Vagina (tissue), 2 donors: ENCODE data around the gene DYRK1A. TPM values are rescaled to one million over a fixed set of nuclear protein-coding genes. Genes with fewer than 3 reads are reported as not detected.

Experiments used
- DNase-seq, 2 donors: peaks; one replicate each; pipeline ENCODE4 v3.0.0-alpha.2; 2017; ENCODE audit errors: extremely low spot score in 2 of 2
- H3K27ac ChIP-seq: fragments of 200-600 bp; sonication (generic); one replicate; pipeline ENCODE4 v1.5.1; 2019
- H3K27me3 ChIP-seq: fragments of 200-600 bp; sonication (generic); one replicate; pipeline ENCODE4 v1.5.1; 2019
- H3K36me3 ChIP-seq, 2 donors: fragments of 200-600 bp; sonication (generic); one replicate each; pipeline ENCODE4 v1.5.1; 2017 to 2019
- H3K4me1 ChIP-seq: fragments of 200-600 bp; sonication (generic); one replicate; pipeline ENCODE4 v1.5.1; 2019
- H3K4me3 ChIP-seq, 2 donors: fragments of 200-600 bp; sonication (generic); 1 replicate in 1 of 2; 2 replicates in 1 of 2; pipeline ENCODE4 v1.5.1; 2016 to 2019
- H3K9me3 ChIP-seq: fragments of 200-600 bp; sonication (generic); one replicate; pipeline ENCODE4 v1.5.1; 2019
- CTCF ChIP-seq, 3 experiments: fragments of 450-650 bp in 2 of 3; fragments of 200-600 bp in 1 of 3; sonication (generic) in 1 of 3; IDR thresholded peaks; one replicate each; pipeline ENCODE4 v1.5.1; 2017 to 2019; ENCODE audit warnings: antibody characterized with exemption in 3 of 3, mild to moderate bottlenecking in 2 of 3, moderate library complexity in 2 of 3
- POLR2A ChIP-seq, 2 donors: fragments of 450-650 bp; IDR thresholded peaks; one replicate each; pipeline ENCODE4 v1.6.1; 2017; ENCODE audit warnings: antibody characterized with exemption in 2 of 2, mild to moderate bottlenecking in 2 of 2, moderate library complexity in 2 of 2
- POLR2AphosphoS5 ChIP-seq, 2 donors: sonication (generic); formaldehyde crosslinking; IDR thresholded peaks; one replicate each; pipeline ENCODE4 v1.9.0; 2017; ENCODE audit warnings: antibody characterized with exemption in 2 of 2, mild to moderate bottlenecking in 2 of 2, low read depth in 1 of 2; ENCODE audit not compliant: insufficient read depth in 1 of 2
- intact Hi-C: fragments of 100-400 bp; cut with DNase I; formaldehyde crosslinking; loops from one replicate; pipeline ENCODE4 v1.15.1; 2023
- total RNA-seq: library from RNA; depleted of rRNA; stranded (reverse); fragments of >200 nt; gene quantifications from one replicate; pipeline ENCODE4 v1.2.3, GENCODE V29; 2016

DYRK1A gene
- total RNA-seq, 1 donor from 2014 or later: 78.1 TPM

DNA sequence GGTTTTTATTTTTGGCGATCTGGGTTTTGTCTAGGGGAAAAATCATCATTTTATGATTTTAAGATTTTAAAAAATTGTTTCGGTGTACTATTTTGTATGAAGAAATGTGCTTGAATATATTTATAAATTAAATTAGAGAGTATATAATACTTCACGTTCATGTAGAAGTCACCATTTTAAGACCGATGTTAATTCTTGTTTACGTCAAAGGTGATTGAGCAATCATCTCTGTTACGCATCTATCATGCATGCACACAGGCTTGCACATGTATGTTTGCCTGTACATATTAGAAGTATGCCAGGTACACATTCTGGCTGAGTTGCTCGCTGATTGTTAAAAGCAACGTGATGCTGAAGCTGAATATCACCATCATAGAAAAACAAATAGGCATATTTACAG, 54.7 kb downstream of the DYRK1A start:
- Histone ChIP-seq H3K27ac (no peak overlapping the region), H3K27me3 (no peaks in the 10 kb centered on the region), H3K4me1 (peaks cover 58% of the 10 kb centered on the region), H3K36me3 (no peaks in the 10 kb centered on the region), H3K9me3 (no peaks in the 10 kb centered on the region), H3K4me3 (no peak overlapping the region)
- no peak for DNase-seq
- no peak for TF ChIP-seq POLR2A (IDR thresholded peaks at IDR 0.05)
- TF ChIP-seq CTCF (IDR thresholded peaks at IDR 0.05): no peak
- intact Hi-C loops: no loop called here

DNA sequence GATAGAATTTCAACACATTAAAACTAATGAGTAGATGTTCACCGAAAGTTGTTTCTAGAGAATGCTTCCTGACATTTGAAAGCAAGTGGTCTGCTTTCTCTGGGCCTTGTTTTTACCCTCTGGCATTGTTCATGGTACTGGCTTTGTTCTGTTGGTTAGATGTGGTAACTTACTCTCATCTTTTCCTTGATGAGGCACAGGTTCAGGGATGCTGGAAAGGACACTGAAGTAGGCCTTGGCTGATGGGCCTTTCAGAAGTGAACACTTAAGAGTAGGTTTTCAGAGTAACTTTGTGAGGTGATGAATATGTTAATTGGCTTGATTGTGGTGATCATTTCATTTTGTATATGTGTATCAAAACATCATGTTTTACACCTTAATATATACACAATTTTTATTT, 55.8 kb downstream of the DYRK1A start:
- H3K27ac ChIP-seq: no peak overlapping the region
- H3K4me1 ChIP-seq: peaks cover 47% of the 10 kb centered on the region
- H3K36me3 ChIP-seq: no peaks in the 10 kb centered on the region
- intact Hi-C loops: no loop called here
- no peaks in the 10 kb centered on the region for H3K27me3 ChIP-seq
- no peak for DNase-seq
- H3K4me3 ChIP-seq: no peak overlapping the region
- H3K9me3 ChIP-seq: no peaks in the 10 kb centered on the region
- TF ChIP-seq POLR2A (IDR thresholded peaks at IDR 0.05) (no peak), CTCF (IDR thresholded peaks at IDR 0.05) (no peak), POLR2AphosphoS5 (IDR thresholded peaks at IDR 0.05; ENCODE audit: insufficient read depth in 1 of 2, low read depth in 1 of 2) (no peak)

DNA sequence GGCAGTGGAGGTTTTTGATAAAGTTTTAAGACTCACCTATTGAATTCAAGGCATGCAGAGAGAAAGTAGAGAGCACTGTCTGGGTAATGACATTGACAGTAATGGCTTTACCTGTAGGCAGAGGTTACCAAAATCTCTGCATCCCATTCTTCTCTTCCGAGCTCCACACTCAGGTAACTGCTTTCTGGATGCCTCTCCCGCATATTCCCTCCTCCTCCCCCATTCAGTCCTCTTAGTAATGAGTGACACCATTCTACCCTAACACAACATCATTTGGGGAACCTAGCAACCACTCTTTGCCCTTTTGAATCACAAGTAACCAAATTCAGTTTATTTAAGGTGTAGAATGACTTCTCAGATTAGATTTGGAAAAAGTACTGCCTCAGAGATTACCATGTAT, 56.5 kb downstream of the DYRK1A start:
- TF ChIP-seq CTCF (IDR thresholded peaks at IDR 0.05) (no peak), POLR2A (IDR thresholded peaks at IDR 0.05) (no peak), POLR2AphosphoS5 (IDR thresholded peaks at IDR 0.05; ENCODE audit: insufficient read depth in 1 of 2, low read depth in 1 of 2) (no peak)
- Histone ChIP-seq H3K36me3 (no peaks in the 10 kb centered on the region), H3K27me3 (no peaks in the 10 kb centered on the region), H3K9me3 (no peaks in the 10 kb centered on the region), H3K4me3 (no peak overlapping the region), H3K4me1 (peaks cover 40% of the 10 kb centered on the region), H3K27ac (no peak overlapping the region)
- no peak for DNase-seq
- intact Hi-C loops: no loop called here

GRCh38 chr21:37424396-37424795, 57.8 kb downstream of the DYRK1A start:
- Histone ChIP-seq H3K36me3 (no peaks in the 10 kb centered on the region), H3K27me3 (no peaks in the 10 kb centered on the region), H3K9me3 (no peaks in the 10 kb centered on the region), H3K27ac (no peak overlapping the region), H3K4me3 (no peak overlapping the region), H3K4me1 (peaks cover 33% of the 10 kb centered on the region)
- DNase-seq: no peak
- TF ChIP-seq POLR2AphosphoS5 (IDR thresholded peaks at IDR 0.05; ENCODE audit: insufficient read depth in 1 of 2, low read depth in 1 of 2): no peak
- TF ChIP-seq POLR2A (IDR thresholded peaks at IDR 0.05): no peak
- TF ChIP-seq CTCF (IDR thresholded peaks at IDR 0.05): no peak
- intact Hi-C loops: no loop called here

DNA sequence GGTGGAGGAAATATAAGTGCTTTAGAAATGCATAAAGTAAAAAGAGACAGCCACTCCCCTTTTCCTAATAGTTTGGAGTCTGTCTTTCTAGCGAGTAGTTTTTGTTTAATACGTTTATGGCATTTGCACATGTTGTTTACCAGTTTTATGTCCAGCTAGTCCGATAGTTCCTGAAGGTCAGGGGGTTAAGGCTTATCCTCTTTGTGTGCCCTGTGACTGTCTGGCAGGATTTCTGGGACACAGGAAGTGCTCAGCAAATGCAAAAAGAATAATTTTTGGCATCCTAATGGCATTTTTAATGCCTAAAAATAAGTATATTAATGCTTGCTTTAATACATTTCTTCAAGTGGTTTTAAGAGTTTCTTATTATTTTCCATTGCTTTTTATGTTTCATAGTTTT, 58.4 kb downstream of the DYRK1A start:
- TF ChIP-seq POLR2AphosphoS5 (IDR thresholded peaks at IDR 0.05; ENCODE audit: insufficient read depth in 1 of 2, low read depth in 1 of 2) (peak in 1 of 2 donors; percentile 23), CTCF (IDR thresholded peaks at IDR 0.05) (no peak)
- Histone ChIP-seq H3K4me3 (no peak overlapping the region), H3K27ac (no peak overlapping the region), H3K4me1 (peaks cover 30% of the 10 kb centered on the region), H3K9me3 (no peaks in the 10 kb centered on the region), H3K36me3 (no peaks in the 10 kb centered on the region), H3K27me3 (no peaks in the 10 kb centered on the region)
- intact Hi-C loops: no loop called here
- DNase-seq: no peak
